Measurements from ENCODE around the gene ZCWPW1.
"Not testable (repeated sequence)": the region's sequence is repeated elsewhere in the genome, so short reads cannot be mapped to it uniquely, and the experiment has no call there.

Gene ZCWPW1

DNA sequence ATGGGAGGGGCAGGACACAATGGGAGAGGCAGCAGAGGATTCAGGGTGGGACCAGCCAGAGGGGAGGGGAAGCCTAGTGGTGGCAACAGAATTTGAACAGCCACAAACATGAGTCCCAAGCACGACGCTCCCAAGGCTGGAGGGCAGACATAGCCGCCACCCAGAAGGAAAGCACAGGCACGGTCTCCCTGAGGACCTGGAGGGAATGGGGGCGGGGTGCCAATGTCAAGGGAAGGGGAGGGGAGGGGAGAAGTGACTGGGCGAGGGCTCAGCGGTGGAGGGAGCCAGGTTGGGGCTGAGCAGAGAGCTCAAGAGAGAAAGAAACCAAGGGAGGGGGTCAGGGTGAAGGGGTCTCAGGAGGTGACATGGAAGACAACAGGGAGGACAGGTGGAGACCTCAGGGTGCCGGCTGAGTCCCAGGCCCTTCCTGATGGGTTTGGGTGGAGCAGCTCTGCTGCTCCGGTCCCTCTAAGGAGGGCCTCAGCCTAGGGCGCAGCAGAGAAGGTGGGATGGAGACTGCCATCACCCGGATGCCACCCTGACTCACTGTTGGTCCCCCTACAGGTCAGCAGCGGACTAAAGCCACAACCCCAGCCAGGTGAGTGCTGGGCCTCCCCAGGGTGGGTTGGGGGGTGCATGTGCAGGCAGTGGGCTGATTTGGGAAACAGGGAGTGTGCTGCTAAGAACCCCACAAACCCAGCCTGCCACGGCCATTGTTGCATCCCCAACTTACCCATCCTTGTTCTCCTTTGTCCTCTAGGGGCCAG, 31.0 kb downstream of the ZCWPW1 start:
- no peak for DNase-seq

DNA sequence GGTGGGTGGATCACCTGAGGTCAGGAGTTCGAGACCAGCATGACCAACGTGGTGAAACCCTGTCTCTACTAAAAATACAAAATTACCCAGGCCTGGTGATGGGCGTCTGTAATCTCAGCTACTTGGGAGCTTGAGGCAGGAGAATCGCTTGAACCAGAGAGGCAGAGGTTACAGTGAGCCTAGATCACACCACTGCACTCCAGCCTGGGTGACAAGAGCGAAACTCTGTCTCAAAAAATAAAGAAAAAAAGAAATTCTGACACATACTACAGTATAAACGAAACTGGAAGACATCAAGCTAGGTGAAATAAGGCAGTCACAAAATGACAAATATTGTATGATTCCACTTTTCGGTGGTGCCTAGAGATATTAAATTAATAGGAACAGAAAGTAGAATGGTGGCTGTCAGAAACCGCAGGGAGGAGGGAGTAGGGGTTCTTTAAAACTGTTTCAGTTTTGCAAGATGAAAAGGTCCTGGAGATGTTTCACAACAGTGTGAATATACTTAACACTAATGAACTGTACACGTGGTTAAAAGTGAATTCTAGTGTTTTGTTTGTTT, 32.0 kb downstream of the ZCWPW1 start:
- DNase-seq = peak; percentile 62

DNA sequence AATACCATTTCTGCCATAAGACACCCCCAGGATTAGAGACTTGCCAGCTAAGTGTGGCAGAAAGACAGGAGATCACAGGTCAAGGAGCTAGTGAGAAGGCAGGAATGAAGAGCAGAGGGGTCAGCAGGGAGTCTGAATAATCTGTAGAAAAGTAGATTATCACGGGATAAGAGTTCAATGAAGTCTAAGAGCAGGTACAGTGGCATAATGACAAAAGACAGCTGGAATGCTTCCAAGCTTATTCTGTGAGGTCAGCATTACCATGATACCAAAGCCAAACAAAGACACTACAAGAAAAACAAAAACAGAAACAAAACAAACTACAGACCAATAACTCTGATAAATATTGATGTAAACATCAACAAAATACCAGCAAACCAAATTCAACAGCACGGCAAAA, 34.4 kb downstream of the ZCWPW1 start:
- DNase-seq = no peak

DNA sequence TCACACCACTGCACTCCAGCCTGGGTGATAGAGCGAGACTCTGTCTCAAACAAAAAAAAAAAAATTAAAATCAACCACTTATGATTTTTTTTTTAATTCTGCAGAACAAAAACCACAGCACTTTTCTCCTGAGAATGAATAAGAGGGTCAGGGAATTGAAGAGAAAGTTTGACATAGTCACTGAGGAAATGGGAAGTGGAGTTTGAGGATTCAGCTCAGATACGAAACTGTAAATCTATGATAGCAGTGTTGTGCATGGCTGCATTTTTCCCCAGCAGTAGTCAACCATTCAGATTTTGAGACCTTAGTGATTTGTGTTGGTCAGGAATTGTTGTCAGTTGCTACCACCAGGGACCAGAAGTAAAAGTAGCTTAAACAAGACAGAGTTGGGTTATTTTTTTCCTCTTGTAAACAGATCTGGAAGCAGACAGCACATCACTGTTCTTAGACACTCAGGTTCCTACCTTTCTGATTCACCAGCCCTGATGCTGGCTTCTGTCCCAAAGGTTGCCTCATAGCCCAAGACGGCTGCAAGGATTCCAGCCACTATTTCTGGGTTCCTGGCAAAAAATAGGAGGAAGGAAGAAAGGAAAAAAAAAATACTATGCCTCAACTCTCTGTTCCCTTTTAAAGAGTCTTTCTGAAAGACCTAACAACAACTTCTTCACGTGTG, 35.1 kb downstream of the ZCWPW1 start:
- DNase-seq = no peak

DNA sequence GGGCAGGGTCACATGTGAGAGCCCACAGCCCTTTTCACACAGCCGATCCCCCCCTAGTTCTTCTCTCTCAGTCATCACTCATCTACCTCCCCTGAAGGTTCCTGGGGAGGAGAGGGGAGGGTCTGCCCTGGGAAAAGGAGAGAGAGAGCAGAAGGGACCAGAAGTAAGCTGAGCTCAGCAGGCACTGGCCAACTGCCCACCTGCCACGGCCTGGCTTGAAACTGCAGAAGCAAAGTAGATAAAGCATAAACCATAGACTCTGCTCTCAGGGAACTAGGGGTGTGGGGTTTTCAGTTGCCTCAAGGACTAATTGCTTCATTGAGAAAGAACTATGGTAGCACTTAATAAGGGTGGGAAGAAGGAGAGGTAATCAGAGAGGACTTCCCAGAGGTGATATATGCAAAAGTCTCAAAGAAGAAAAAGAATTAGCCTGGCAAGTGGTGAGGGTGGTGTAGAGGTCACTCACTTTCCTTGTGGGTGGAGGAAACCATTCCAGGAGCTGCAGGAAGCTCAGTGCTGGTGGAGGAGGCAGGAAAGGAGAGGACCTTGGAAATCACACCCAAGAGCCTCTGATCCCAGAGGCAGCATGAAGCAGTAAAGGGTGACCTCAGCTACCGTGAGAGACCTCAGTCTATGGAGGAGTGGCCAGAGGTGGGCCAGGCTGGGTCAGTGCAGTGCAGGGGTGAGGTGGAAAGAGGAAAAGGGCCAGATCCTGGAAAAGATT, 38.1 kb downstream of the ZCWPW1 start:
- DNase-seq = no peak

DNA sequence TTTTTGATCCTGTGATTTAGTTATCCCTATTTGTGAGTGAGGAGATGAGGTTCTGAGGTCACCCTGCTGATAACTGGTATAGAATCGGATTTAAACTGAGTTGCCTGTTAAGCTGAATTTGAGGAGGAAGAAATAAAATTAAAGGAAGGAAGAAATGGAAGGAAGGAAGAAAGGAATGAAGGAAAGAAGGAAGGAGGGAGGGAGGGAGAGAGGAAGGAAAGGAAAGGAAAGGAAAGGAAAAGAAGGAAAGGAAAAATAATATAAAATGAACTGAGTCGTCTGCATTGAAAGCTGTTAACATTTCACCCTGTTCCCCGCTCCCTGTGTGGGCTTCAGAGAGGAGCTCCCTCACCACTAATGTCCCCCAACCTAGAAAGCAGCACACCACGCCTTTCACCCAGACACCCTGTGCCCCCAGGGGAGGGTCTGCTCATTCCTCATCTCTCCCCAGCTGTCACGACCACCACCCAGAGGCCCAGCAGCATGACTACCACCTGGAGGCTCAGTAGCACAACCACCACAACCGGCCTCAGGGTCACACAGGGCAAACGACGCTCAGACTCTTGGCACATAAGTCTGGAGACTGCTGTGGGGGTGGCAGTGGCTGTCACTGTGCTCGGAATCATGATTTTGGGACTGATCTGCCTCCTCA, 38.9 kb downstream of the ZCWPW1 start:
- DNase-seq = no peak

DNA sequence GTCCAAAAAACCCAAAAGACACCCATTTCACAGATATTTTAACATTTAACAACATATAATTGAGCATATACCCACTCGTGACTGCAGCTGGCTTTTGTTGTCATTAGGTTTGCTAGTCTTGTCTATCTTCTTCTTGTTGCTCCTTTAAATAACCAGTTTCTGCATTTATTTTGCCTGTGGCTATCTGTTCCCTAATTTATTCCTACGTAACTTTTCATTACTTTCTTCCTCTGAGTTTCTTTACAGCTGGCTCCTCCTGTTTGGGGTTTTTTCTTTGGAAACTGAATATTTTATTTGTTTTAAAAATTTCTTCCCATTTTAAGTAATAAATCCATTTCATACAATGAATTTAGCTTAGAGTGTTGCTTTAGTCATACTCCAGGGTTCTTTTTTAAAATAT, 40.8 kb downstream of the ZCWPW1 start:
- no peak for DNase-seq

DNA sequence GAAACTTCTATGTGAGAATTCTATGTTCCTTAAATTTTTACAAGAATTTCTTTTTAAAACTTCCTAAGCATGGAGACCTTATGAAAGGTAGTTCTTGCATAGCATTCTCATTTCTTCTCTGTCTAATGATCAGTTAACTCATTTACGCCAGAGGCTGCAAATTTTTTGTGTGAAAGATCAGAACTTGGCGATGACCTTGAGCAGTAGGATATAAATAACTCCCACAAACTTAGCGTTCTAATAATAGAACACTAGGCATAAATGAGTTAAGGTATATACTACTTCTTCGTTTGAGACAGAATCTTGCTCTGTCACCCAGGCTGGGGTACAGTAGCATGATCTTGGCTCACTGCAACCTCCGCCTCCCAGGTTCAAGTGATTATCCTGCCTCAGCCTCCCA, 41.6 kb downstream of the ZCWPW1 start:
- DNase-seq = no peak

DNA sequence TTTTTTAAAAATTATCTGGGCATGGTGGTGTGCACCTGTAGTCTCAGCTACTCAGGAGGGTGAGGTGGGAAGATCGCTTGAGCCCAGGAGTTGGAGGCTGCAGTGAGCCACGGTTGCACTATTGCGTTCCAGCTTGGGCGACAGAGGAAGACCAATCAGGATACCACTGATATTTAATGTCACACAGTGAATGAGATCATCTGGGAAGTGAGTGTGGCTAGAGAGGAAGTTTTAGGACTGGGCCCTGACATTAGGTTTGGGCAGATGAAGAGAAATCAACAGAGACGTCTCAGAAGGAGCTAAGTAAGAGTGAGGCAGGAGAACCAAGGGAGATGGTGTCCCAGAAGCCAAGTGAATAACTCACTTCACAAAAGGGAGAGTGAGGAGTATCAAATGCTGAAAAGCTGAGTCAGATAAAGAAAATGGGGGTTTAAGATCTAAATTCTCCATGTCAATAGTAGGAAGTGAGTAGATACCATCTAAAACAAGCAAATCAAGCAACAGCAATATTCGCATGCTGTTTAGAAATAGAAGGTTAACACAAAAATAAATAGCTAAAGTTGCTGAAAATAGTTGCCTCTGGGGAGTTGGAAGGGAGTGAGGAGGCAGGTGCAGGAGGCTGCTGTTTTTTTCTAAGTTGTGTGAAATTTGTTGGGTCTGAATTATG, 43.7 kb downstream of the ZCWPW1 start:
- DNase-seq = no peak

DNA sequence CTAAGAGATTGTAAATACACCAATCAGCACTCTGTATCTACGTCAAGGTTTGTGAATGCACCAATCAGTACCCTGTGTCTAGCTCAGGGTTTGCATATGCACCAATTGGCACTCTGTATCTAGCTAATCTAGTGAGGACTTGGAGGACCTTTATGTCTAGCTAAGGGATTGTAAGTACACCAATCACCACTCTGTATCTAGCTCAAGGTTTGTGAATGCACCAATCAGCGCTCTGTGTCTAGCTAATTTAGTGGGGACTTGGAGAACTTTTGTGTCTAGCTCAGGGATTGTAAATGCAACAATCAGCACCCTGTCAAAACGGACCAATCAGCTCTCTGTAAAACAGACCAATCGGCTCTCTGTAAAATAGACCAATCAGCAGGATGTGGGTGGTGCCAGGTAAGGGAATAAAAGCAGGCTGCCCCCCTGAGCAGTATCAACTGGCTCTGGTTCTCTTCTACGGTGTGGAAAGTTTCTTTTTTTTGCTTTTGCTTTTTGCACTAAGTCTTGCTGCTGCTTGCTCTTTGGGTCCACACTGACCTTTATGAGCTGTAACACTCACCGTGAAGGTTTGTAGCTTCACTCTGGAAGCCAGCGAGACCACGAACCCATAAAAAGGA, 46.2 kb downstream of the ZCWPW1 start:
- peak; percentile 24 for DNase-seq

DNA sequence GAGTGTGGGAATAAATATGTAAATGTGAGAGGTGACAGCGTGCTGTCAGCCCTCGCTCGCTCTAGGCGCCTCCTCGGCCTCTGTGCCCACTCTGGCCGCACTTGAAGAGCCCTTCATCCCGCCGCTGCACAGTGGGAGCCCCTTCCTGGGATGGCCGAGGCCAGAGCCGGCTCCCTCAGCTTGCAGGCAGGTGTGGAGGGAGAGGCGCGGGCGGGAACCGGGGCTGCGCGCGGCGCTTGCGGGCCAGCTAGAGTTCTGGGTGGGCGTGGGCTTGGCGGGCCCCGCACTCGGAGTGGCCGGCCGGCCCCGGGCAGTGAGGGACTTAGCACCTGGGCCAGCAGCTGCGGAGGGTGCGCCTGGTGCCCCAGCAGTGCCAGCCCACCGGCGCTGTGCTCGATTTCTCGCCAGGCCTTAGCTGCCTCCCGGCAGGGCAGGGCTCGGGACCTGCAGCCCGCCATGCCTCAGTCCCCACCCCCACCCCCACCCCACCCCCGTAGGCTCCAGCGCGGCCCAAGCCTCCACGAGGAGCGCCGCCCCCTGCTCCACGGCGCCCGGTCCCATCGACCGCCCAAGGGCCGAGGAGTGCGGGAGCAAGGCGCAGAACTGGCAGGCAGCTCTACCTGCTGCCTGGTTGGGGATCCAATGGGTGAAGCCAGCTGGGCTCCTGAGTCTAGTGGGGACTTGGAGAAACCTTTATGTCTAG, 46.8 kb downstream of the ZCWPW1 start:
- DNase-seq = not testable (repeated sequence)

DNA sequence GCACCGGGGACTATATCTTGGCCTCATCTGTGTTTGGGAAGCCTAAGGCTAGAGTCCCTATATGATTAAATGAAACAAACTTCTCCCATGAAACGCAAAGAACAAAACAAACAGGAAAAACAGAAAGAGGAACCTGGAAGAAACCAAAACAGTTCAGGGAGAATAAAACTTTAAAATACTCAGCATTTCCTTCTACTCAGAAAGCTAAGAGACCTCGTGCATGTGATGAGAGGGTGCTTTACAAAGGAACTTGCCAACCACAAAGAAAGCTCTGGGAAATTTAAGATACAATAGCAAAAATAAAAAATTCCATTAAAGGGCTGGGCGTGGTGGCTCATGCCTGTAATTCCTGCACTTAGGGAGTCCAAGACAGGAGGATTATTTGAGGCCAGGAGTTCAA, 48.3 kb downstream of the ZCWPW1 start:
- DNase-seq = no peak

DNA sequence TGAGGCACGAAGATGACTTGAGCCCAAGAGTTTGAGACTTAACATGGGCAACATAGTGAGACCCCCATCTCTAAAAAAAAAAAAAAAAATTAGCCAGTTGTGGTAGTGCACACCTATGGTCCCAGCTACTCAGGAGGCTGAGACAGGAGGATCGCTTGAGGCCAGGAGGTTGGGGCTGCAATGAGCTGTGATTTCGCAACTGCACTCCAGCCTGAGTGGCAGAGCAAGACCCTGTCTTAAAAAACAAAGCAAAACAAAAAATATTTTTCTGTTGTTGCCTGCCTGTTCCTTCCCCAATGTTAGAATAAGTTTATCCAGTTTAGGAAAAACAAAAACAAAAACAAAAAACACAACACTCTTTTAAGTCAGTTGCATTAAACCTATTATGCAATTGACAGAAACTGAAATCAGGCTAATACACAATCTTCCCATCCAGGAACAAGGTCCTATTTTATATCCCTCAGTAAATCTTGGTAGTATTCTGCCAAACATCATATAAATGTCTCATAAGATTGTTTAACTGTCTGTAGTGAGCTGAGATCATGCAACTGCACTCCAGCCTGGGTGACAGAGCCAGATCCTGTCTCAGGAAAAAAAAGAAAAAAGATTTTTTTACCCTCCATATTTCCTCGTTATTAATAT, 50.3 kb downstream of the ZCWPW1 start:
- no peak for DNase-seq

DNA sequence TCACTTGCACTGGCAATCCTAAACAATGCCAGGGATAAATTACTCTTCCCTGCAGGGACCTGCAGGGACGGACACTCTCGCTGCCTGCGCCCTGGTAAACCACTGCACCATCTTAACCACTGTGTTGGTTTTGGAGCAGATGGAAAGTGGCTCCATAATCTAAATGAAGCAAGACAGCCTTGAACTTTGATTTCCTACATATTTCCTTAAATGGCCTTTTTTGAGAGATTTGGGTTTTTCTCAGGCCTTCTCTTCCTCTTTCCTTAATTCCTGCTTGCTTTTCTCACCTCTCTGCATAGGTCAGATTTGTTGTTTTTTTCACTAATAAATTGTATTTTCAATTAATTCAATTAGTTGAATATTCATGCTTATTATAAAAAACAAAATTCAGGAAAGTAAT, 52.4 kb downstream of the ZCWPW1 start:
- no peak for DNase-seq

DNA sequence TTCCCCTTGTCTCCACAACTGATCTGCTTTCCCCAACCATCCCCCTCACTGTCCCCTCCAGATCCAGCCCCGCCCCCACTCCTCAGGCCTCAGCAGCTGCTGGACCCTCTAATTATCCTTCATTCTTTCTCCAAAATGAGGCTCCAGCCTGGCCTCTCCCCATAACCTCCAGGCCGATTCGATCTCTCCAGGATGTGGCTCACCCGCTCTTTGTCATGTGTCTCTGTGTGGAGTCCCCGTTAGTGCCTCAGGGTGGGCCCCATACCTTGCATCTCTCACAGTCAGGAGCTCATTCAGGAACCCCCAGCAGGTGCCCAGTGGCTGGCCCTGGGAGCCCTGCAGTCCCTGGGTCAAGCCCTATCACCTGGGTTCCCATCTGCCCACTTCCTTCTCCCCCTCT, 53.9 kb downstream of the ZCWPW1 start:
- no peak for DNase-seq

DNA sequence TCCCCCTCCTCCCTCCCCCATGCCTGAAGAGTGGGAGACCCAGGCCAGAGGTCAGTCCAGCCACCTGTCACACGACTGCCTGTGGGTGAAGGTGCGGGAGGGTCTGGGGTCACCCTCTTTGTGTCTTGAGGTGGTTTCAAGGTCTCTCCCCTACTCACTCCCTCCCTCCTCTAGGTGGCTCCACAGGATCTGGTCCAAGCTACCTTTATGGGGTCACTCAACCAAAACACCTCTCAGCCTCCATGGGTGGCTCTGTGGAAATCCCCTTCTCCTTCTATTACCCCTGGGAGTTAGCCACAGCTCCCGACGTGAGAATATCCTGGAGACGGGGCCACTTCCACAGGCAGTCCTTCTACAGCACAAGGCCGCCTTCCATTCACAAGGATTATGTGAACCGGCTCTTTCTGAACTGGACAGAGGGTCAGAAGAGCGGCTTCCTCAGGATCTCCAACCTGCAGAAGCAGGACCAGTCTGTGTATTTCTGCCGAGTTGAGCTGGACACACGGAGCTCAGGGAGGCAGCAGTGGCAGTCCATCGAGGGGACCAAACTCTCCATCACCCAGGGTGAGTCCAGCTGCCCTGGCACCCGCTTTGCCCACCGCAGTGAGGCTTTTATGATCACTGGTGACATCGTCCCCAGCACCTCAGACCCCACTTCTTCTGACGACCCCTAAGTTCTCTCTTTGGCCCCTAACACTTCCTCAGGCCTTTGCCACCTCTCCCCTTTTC, 54.5 kb downstream of the ZCWPW1 start:
- DNase-seq = not testable (repeated sequence)

DNA sequence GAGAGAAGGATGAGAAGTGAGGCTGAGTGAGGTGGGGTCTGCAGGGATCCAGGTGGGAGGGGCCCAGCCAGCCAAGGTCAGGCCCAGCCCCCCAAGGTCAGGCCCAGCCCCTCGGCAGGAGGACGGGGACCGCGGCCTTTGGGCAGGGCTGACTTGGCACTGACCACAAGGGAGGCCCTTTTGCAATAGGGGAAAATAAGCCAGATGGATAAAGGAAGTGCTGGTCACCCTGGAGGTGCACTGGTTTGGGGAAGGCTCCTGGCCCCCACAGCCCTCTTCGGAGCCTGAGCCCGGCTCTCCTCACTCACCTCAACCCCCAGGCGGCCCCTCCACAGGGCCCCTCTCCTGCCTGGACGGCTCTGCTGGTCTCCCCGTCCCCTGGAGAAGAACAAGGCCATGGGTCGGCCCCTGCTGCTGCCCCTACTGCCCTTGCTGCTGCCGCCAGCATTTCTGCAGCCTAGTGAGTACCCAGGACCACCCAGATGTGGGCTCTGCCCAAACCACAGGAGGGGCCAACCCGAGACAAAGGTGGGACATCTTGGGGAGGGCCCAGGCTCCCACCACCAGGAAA, 55.2 kb downstream of the ZCWPW1 start, which contains the start of gene PILRA:
Gene PILRA (plus strand): TSS at position 227 of the 571 bp plus-strand sequence. CDS start 170 bp downstream, at position 397.
- DNase-seq = no peak

DNA sequence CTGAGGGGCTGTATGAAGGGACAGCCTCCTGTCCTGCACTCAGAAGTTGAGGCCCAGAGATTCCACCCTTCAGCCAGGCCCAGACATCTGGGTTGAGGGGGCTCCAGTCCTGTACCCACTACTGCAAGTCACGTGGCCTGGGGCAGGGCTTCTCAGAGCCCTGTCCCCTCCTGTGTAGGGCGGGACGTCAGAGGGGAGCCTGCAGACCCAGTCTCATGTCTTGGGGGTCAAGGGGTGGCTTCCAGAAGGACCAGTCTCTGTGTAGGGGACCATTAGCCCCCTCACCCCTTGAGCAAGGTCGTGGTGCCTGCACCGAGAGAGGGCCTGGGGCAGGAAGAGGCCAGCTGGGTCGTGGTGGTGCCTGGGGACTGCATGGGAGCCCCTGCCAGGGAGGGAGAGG, 55.8 kb downstream of the ZCWPW1 start:
- no peak for DNase-seq

DNA sequence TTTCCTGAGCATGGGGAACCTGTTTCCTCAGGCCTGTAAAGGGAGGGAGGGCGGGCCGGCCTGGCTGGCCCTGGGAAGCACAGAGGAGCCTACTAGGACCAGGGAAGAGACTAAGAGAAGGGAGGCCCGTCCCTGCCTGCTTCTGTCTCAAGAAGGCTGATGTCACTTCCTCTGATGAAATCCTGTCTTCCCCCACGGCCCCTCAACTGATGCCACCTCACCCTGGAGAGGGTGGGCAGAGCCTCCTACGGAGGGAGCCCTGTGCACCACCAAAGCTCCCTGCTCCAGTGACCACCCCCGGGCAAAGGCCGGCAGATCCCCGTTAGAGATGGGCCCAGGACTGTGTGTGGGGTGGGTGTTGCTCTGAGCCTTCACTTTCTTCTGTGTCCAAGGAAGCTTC, 56.2 kb downstream of the ZCWPW1 start:
- DNase-seq = peak; percentile 25

Measured in CD4-positive, alpha-beta T cell treated with Interleukin-10 for 1 hour (primary cell).